ENCODE measurements around the gene DAND5. TPM values are rescaled to one million over a fixed set of nuclear protein-coding genes. Genes with fewer than 3 reads are reported as not detected.

Gene DAND5, protein sequence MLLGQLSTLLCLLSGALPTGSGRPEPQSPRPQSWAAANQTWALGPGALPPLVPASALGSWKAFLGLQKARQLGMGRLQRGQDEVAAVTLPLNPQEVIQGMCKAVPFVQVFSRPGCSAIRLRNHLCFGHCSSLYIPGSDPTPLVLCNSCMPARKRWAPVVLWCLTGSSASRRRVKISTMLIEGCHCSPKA
- not detected for total RNA-seq

DNA sequence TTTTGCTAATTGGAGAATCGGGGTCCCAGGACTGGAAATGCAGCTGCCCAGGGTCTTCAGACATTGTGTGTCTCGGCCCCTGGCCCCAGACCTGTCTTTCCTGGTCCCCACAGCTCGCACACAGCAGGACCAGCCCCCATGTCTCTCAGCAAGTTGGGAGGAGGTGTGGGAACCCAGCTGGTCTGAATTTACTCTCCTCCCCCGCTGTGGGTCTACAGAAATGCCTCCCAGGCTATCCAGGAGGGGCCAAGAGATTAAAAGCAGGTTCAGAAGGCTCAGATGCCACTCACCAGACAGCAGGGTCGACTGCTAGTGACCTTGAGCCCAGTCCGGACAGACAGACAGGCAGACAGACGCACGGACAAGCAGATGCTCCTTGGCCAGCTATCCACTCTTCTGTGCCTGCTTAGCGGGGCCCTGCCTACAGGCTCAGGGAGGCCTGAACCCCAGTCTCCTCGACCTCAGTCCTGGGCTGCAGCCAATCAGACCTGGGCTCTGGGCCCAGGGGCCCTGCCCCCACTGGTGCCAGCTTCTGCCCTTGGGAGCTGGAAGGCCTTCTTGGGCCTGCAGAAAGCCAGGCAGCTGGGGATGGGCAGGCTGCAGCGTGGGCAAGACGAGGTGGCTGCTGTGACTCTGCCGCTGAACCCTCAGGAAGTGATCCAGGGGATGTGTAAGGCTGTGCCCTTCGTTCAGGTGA is at the start of gene DAND5:
Gene DAND5, plus strand, starts transcription at position 285 of the 697 bp plus-strand sequence. Its CDS starts 85 bp downstream, at position 370.
- Mint-ChIP-seq H3K27me3 (ENCODE audit: low read depth) (peaks cover 1% of the 10 kb centered on the region), H3K4me3 (no peak within 1 kb of the TSS), H3K9me3 (no peaks in the 10 kb centered on the region), H3K36me3 (ENCODE audit: insufficient read depth) (no peaks in the 10 kb centered on the region), H3K4me1 (ENCODE audit: low read depth) (peaks cover 15% of the 10 kb centered on the region)
- DNase-seq (no peak), ATAC-seq (no peak)

DNA sequence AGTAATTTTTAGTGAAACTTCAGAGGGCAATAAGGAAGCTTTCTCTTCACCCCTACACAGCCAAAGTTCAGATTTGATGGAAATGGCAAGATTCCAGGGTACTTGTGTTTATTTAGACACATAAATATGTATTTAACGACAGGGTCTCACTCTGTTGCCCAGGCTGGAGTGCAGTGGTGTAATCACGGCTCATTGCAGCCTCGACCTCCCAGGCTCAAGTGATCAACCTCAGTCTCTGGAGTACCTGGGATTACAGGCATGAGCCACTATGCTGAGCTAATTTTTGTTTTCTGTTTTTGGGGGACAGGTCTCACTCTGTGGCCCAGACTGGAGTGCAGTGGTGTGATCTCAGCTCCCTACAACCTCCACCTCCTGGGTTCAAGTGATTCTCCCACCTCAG is 48.3 kb upstream of the DAND5 start:
- no peaks in the 10 kb centered on the region for H3K27me3 Mint-ChIP-seq (ENCODE audit: low read depth)
- peaks cover 11% of the 10 kb centered on the region for H3K4me1 Mint-ChIP-seq (ENCODE audit: low read depth)
- no peak for DNase-seq
- ATAC-seq, result no peak
- H3K36me3 Mint-ChIP-seq (ENCODE audit: insufficient read depth), result peaks cover 20% of the 10 kb centered on the region
- no peaks in the 10 kb centered on the region for H3K9me3 Mint-ChIP-seq
- no peak overlapping the region for H3K4me3 Mint-ChIP-seq

DNA sequence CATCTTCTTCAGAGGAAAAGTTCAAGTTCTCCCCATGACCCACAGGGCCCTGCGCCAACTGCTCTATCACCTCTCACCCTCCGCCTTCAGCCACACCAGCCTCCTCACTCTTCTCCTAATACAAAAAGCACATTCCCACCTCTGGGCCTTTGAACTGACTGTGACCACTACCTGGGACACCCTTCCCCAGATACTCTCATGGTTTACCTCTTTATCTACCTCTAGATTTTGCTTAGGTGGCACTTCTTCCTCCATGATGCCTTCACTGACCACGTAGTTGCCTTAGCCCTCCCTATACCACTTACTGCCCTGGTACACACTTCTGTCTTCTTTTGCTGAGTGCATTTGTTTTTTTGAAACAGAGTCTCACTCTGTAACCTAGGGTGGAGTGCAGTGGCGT is 46.4 kb upstream of the DAND5 start:
- Mint-ChIP-seq H3K4me1 (ENCODE audit: low read depth) (peaks cover 9% of the 10 kb centered on the region), H3K9me3 (no peaks in the 10 kb centered on the region), H3K36me3 (ENCODE audit: insufficient read depth) (peaks cover 26% of the 10 kb centered on the region), H3K27me3 (ENCODE audit: low read depth) (no peaks in the 10 kb centered on the region), H3K4me3 (no peak overlapping the region)
- ATAC-seq (no peak), DNase-seq (no peak)

DNA sequence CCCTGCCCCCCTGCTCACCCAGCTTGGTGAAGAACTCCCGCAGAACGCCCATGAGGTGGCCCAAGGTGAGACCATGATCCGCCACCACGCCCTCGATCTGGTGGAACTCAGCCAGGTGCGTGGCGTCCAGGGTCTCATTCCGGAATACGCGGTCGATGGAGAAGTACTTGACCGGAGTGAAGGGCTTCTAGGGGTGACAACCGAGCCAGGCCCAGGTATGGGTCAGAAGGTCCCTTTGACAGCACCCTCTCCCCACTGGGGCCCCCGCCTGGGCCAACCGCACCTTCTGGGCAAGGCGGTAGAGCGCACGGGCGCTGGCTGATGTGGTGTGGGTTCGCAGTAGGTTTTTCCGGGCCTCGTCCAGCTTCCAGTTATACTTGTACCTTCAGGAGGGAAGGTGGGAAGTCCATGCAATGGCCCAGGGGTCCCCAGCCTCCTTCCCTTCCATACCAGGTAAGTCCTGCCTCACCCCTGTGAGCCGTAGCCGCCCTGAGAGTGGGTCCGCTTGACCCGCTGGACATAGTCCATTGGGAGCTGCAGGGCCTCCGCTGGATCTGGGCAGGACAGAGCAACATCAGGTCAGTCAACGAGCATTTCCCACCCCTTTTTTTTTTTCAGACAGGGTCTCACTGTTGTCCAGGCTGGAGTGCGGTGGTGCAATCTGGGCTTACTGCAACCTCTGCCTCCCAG is 44.6 kb upstream of the DAND5 start:
- H3K4me3 Mint-ChIP-seq, result no peak overlapping the region
- ATAC-seq, result no peak
- no peak for DNase-seq
- H3K27me3 Mint-ChIP-seq (ENCODE audit: low read depth), result no peaks in the 10 kb centered on the region
- peaks cover 37% of the 10 kb centered on the region for H3K36me3 Mint-ChIP-seq (ENCODE audit: insufficient read depth)
- H3K4me1 Mint-ChIP-seq (ENCODE audit: low read depth), result peaks cover 2% of the 10 kb centered on the region
- no peaks in the 10 kb centered on the region for H3K9me3 Mint-ChIP-seq

DNA sequence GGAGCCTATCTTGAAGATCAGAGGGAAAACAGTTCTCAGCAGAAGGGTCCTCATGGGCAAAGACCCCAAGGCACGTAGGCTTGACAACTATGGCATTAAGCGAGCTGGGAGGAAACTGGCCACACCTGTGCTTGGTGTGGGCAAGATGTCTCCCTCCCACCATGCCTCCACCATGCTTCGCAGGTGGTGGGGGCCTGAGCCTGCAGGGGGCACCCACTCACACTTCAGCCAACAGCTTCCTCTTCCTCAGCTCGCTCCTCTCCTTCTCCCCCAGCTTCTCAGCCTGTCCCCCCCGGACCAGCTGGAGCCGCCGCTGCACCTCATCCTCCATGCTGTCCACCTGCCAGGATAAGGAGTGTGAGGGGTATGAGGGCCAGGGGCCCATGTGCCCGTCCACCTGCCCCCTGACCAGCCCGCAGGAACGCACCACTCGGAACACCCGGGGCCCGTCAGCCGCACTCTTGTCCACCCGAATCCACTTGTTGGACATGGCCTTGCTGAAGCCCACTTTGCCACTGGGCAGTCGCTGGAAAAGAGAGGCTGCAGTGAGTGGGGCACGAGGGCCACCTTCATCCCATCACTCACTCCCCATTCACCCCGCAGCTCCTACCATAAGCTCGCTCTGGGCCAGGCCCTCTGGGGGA is 39.3 kb upstream of the DAND5 start:
- DNase-seq (no peak), ATAC-seq (no peak)
- Mint-ChIP-seq H3K4me1 (ENCODE audit: low read depth) (peaks cover 20% of the 10 kb centered on the region), H3K4me3 (no peak overlapping the region), H3K27me3 (ENCODE audit: low read depth) (no peaks in the 10 kb centered on the region), H3K9me3 (no peaks in the 10 kb centered on the region), H3K36me3 (ENCODE audit: insufficient read depth) (peaks cover 26% of the 10 kb centered on the region)

DNA sequence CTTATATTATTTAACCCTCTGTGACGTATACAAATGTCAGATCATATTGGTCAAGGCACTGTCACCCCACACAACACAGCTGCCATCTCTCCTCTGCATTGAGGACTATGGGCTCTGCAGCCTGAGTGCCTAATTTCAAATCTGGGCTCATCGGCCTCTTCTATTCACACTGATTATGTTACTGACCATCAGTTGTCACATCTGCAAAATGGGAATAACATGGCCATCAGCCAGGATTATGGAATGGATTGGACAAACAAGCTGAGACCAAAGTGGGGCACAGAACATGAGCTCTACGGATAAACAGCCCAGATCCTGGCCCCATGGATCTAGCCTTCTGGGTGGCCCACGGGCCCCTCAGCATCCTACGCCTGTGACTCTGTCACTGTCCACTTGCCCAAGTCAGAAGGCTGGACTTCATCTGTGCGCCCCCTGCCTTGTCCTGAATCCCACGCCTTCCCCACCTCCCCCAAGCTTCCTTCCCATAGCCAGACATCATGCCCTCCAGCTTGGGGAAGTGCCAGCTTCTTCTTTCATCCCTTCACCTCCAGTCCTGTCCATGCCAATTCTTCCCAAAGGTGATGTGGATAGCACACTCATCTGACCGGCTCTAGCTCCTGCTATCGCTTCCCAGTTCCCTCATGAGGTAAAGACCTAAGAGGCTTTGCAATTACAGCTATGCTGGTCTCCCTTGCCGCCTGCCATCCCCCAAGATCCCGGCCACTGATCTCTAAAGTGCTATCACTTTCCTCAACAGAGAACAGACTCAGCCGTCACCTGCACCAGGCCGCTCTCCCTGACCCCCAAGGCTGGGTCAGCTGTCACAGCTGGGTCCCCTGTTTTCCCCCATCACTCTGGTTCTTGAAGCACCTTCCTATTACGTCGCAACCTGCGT is 36.7 kb upstream of the DAND5 start:
- Mint-ChIP-seq H3K36me3 (ENCODE audit: insufficient read depth) (peaks cover 21% of the 10 kb centered on the region), H3K9me3 (no peaks in the 10 kb centered on the region), H3K4me1 (ENCODE audit: low read depth) (peaks cover 26% of the 10 kb centered on the region), H3K27me3 (ENCODE audit: low read depth) (no peaks in the 10 kb centered on the region), H3K4me3 (peak overlapping the region; percentile 100)
- ATAC-seq (no peak), DNase-seq (no peak)

DNA sequence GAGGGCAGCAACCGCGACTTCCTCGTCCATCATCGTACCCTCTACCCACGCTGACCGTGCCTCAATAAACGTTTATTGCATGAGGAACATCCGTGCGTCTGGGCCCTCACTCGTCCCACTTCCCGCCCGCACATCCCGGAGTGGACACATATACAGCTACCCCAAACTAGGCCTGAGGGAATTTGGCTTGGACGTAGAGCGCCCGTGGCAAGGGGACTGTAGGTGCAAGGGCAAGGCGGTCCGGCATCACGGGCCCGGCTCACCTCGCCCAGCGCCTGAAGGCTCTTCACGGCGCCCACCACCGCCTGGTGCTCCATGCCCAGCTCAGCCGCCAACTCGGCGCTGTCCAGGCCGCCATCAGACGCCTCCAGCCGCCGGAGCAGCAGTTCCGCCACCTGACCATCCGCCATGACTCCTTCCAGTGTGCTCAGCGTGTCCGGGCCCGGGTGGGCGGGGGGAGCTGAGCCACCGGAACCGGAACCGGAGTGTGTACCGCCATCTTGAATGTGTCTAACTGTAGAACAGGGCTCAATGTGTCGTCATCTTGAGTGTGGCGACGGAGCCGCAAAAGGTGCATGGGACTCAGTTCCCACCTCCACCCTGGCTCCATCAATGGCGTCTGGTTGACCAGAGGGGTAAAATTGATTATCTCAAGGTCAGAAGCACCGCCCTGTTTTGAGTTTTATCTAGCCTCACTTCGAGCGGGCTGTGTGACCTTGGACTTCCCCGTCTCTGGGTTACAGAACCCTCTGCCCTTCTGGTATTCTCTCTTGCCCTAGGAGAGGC is 35.9 kb upstream of the DAND5 start, which contains the start of gene FARSA:
Gene FARSA, minus strand, starts transcription at position 425 of the 786 bp plus-strand sequence. Its CDS starts 15 bp downstream, at position 410.
- Mint-ChIP-seq H3K27me3 (ENCODE audit: low read depth) (no peaks in the 10 kb centered on the region), H3K4me3 (peak within 1 kb of the TSS; percentile 100), H3K36me3 (ENCODE audit: insufficient read depth) (peaks cover 17% of the 10 kb centered on the region), H3K4me1 (ENCODE audit: low read depth) (peaks cover 31% of the 10 kb centered on the region), H3K9me3 (no peaks in the 10 kb centered on the region)
- peak; percentile 73 to 76 for ATAC-seq
- peak; percentile 83 for DNase-seq

DNA sequence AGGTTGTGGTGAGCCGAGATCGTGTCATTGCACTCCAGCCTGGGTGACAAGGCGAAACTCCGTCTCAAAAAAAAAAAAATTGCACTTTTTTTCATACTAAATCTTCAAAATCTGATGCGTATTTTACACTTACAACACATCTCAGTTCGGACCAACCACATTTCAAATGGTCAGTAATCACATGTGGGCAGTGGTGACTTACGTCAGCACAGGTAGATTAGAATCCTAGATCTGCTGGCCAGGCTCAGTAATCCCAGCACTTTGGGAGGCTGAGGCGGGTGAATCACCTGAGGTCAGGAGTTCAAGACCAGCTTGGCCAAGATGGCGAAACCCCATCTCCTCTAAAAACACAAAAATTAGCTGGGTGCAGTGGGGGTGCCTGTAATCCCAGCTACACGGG is 34.3 kb upstream of the DAND5 start:
- no peak for ATAC-seq
- Mint-ChIP-seq H3K4me1 (ENCODE audit: low read depth) (peaks cover 41% of the 10 kb centered on the region), H3K36me3 (ENCODE audit: insufficient read depth) (peaks cover 25% of the 10 kb centered on the region), H3K4me3 (no peak overlapping the region), H3K27me3 (ENCODE audit: low read depth) (no peaks in the 10 kb centered on the region), H3K9me3 (no peaks in the 10 kb centered on the region)
- no peak for DNase-seq

DNA sequence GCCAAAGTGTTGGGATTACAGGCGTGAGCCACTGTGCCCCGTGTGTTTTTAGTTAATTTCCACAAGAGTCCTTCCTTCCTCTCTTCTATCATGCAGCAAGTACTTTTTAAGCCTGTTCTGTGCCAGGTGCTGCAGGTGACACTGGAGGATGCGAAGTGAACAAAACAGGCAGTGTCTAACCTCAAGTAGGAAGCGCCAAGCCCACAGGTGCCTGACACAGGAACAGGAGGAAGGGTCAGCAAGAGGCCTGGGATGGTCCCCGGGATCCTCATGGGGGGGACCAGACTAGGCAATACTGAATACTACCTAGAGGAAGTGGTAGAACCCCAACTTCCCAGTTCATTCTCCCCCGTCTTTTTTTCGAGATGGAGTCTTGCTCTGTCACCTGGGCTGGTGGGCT is 32.8 kb upstream of the DAND5 start:
- Mint-ChIP-seq H3K36me3 (ENCODE audit: insufficient read depth) (peaks cover 36% of the 10 kb centered on the region), H3K4me3 (no peak overlapping the region), H3K9me3 (no peaks in the 10 kb centered on the region), H3K27me3 (ENCODE audit: low read depth) (no peaks in the 10 kb centered on the region), H3K4me1 (ENCODE audit: low read depth) (peaks cover 49% of the 10 kb centered on the region)
- no peak for DNase-seq
- ATAC-seq, result no peak

DNA sequence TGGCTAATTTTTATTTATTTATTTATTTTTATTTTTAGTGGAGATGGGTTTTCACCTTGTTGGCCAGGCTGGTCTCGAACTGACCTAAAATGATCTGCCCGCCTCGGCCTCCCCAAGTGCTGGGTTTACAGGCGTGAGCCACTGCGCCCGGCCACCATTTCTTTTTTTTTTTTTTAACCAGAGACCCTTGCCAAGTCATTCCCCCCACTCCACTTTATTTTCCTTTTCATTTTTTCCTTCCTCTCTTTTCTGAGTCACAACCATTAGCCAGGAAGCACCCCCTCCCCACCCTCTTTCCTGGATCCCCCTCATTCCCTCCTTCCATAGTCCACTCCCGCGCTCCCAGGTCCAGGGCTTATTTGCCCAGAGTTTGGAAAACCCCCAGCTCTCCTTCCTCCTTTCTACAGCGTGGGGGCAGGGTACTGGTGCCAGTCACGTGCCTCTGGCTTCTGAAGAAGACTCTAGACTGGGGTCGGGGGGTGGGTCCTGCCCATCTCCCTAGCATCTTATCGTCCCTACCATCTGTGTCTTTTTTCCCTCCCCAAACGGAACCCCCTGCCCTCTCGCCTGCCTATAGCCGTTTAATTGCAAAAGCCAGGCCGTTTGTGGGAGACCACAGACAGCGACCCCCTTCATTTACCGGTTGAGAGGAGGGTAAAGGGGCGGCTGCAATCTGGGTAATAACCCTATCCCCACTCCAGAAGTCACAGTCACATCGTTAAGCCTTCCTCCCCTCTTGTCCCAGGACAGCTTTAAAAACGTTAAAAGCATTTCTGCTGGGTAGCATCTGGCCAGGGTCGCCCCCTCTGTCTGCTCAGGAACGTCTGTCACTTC is 32.1 kb upstream of the DAND5 start:
- H3K27me3 Mint-ChIP-seq (ENCODE audit: low read depth), result no peaks in the 10 kb centered on the region
- DNase-seq (no peak), ATAC-seq (no peak)
- no peaks in the 10 kb centered on the region for H3K9me3 Mint-ChIP-seq
- H3K4me1 Mint-ChIP-seq (ENCODE audit: low read depth), result peaks cover 48% of the 10 kb centered on the region
- peak overlapping the region; percentile 99 for H3K4me3 Mint-ChIP-seq
- peaks cover 37% of the 10 kb centered on the region for H3K36me3 Mint-ChIP-seq (ENCODE audit: insufficient read depth)

DNA sequence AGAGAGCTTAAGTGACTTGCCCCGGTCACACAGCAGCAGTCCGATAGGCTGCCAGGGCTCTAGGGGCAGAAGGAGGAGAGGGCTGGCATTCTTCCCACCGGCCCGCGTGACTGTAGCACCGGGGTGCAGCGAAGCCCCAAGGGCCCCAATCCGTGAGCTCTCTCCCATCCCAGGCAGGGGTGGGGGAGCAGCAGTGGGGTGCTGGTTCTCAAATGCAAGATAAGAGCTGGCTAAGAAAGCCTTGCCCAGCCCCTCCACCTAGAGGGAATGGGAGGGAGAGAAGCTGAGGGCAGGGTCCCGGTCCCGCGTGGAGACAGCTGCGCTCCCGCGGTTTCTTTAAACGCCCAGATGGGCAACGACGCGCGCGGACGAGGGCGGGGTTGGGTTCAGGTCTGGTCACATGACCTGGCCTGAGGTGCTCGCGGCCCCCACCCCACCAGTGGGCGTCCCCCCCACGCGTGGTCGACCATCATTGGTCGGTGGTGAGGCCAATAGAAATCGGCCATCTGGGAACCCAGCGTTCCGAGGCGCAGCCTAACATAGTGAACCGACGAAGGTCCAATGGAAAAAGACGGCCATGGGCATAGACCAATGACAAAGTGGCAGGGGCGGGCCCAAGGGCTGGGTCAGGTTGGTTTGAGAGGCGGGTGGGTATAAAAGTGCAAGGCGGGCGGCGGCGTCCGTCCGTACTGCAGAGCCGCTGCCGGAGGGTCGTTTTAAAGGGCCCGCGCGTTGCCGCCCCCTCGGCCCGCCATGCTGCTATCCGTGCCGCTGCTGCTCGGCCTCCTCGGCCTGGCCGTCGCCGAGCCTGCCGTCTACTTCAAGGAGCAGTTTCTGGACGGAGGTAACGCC is 31.2 kb upstream of the DAND5 start, which contains the start of gene CALR:
Gene CALR, plus strand, starts transcription at position 683 of the 852 bp plus-strand sequence. Its CDS starts 71 bp downstream, at position 754.
- Mint-ChIP-seq H3K36me3 (ENCODE audit: insufficient read depth) (peaks cover 32% of the 10 kb centered on the region), H3K4me1 (ENCODE audit: low read depth) (peaks cover 42% of the 10 kb centered on the region), H3K9me3 (no peaks in the 10 kb centered on the region), H3K4me3 (peak within 1 kb of the TSS; percentile 99), H3K27me3 (ENCODE audit: low read depth) (no peaks in the 10 kb centered on the region)
- ATAC-seq (peak; percentile 89 to 90), DNase-seq (peak; percentile 98)

Data from activated T-cell treated with anti-CD3 and anti-CD28 coated beads, Interleukin-2, amount 50 U/mL, for 4 hours (primary cell).